ENCODE results near the gene CMTM2. TPM values are rescaled to one million over a fixed set of nuclear protein-coding genes. Genes with fewer than 3 reads are reported as not detected.
"Not testable (repeated sequence)": the region's sequence is repeated elsewhere in the genome, so short reads cannot be mapped to it uniquely, and the experiment has no call there.

CMTM2 gene
- total and polyA plus RNA-seq, 9 donors = 0.25 to 0.68 (median 0.44) TPM

DNA sequence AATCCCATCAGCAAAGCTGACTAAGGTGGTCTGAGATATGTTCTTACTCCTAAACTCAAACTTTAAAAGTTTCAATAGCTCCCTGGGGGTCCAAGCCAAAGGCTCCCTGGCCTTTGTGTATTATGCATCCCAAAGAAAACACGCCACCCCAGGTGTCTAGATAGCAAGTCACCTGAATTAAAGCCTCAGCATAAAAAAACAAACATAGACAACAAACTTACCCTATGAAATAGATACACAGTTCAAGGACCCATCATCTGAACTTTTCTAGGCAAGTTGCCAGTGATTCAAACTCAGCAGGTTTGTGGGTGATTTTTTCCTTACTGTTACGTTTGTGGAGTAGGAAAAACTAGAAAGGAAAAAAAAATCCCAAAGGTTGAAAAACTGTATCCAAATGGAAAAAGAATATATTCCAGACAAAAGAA lies 37.8 kb downstream of the CMTM2 start:
- Histone ChIP-seq H3K36me3 (ENCODE audit: control insufficient read depth, insufficient read depth, low read length) (peaks cover 29% of the 10 kb centered on the region), H3K4me3 (ENCODE audit: low read length) (no peak overlapping the region), H3K4me1 (ENCODE audit: control insufficient read depth, insufficient read depth, low read length) (peaks cover 7% of the 10 kb centered on the region), H3K27me3 (ENCODE audit: control insufficient read depth, insufficient read depth, low read length) (no peaks in the 10 kb centered on the region), H3K9me3 (replicated peaks; ENCODE audit: control insufficient read depth, low read depth, low read length) (no peaks in the 10 kb centered on the region), H3K27ac (ENCODE audit: low read length) (no peak overlapping the region)
- WGBS (ENCODE audit: insufficient coverage) = 60% methylated on average over 1 of the region's 2 CpGs
- DNase-seq = no peak

DNA sequence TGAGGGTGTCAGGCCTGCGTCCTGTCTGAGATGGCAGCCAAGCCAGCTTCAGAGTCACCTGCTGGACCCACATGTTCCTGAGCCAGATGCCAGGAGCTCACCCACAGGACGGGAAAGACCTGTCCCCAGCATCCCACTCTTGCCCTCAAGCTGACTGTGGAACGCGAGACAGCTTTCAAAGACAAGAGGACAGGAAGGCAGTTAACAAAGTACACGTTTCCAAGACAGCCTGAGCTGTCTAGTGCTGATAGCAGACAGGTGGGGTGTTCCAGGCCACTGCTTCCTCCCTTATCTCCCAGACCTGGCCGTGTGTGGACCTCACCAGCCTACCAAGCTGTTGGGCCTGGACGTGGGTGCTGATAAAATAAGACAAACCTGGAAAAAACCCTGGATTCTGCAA lies 38.5 kb downstream of the CMTM2 start:
- peaks cover 7% of the 10 kb centered on the region for H3K4me1 ChIP-seq (ENCODE audit: control insufficient read depth, insufficient read depth, low read length)
- no peak overlapping the region for H3K27ac ChIP-seq (ENCODE audit: low read length)
- no peaks in the 10 kb centered on the region for H3K9me3 ChIP-seq (replicated peaks; ENCODE audit: control insufficient read depth, low read depth, low read length)
- no peak for DNase-seq
- no peaks in the 10 kb centered on the region for H3K27me3 ChIP-seq (ENCODE audit: control insufficient read depth, insufficient read depth, low read length)
- 85% methylated on average over 4 of the region's 7 CpGs for WGBS (ENCODE audit: insufficient coverage)
- no peak overlapping the region for H3K4me3 ChIP-seq (ENCODE audit: low read length)
- H3K36me3 ChIP-seq (ENCODE audit: control insufficient read depth, insufficient read depth, low read length) = peaks cover 25% of the 10 kb centered on the region

DNA sequence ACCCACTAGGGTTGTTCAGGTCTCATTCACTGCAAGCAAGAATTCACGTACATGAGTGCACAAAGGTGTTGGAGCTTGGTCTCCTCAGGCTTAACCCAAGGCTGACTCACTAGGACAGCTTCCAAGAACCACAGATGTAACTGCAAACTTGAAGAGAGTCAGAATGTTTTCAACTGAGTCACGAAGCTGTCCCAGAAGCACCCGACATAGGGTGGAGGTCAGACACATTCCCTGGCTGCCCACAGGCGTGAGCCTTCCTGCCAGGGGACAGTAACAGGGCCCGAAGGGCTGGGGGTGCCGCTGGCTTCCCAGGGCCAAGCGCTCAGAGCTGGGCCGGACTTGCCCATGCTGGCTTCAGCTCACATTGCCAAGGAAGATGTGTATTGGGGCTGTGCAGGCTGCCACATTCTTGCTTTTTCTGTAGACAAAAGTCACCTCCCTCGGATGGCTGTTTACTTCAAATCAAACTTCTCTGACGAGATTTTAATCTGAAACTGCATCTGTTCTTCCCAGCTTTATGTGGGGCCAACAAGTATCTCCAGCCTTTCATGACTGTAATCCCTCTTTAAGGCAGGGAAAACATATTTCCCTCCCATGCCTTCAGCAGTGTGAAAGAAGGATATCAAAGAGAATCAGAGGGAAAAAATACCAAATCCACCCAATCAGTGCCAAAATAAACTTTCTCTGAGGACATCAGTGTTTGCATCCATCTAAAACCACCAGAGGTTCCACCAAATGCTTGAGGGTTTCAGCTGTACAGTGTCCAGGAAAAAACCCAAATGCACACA lies 39.5 kb downstream of the CMTM2 start:
- 66% methylated on average over 5 of the region's 10 CpGs for WGBS (ENCODE audit: insufficient coverage)
- Histone ChIP-seq H3K9me3 (replicated peaks; ENCODE audit: control insufficient read depth, low read depth, low read length) (no peaks in the 10 kb centered on the region), H3K27me3 (ENCODE audit: control insufficient read depth, insufficient read depth, low read length) (no peaks in the 10 kb centered on the region), H3K27ac (ENCODE audit: low read length) (no peak overlapping the region), H3K4me3 (ENCODE audit: low read length) (no peak overlapping the region), H3K36me3 (ENCODE audit: control insufficient read depth, insufficient read depth, low read length) (peaks cover 15% of the 10 kb centered on the region), H3K4me1 (ENCODE audit: control insufficient read depth, insufficient read depth, low read length) (peaks cover 7% of the 10 kb centered on the region)
- no peak for DNase-seq

DNA sequence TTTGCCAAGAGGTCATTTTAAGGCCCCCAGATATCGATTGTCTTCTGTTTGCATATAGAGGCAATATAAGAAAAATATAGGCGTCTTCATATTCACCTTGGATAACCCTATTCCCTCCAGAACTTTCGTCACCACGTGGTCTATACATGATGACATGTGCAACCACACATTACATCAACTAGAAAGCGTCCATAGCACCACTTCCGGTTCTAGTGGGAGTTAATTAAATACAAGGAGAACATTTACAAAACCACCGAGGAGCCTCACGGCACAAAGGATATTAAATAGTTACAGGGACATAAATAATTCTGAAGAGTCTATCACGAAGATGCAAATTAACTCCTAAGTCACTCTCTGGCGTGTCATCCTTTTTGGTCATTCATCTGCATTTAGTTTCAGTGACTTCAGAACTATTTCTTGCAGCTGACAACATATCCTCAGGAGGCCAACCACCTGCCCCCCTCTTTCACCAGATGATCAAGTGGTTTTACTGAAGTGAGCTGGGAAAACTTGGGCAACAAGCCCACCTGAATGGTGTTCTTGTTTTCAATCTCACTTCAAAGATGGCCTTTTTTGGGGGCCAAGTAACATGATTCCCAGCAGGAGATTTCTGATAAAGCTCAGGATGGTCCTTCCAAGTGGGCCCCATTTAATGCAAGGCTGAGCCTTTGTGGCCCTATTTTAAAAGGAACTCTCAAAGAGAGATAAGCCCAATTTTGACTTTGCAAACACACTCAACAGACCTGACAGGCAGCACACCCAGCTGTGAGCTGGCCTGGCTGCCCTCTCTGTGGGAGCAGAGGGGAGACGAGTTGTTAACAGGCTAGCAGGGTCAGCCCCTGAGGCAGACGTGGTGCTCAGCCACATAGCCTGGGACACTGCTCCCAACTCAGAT lies 40.5 kb downstream of the CMTM2 start:
- Histone ChIP-seq H3K36me3 (ENCODE audit: control insufficient read depth, insufficient read depth, low read length) (peaks cover 9% of the 10 kb centered on the region), H3K27ac (ENCODE audit: low read length) (no peak overlapping the region), H3K4me1 (ENCODE audit: control insufficient read depth, insufficient read depth, low read length) (peaks cover 7% of the 10 kb centered on the region), H3K27me3 (ENCODE audit: control insufficient read depth, insufficient read depth, low read length) (no peaks in the 10 kb centered on the region), H3K9me3 (replicated peaks; ENCODE audit: control insufficient read depth, low read depth, low read length) (no peaks in the 10 kb centered on the region), H3K4me3 (ENCODE audit: low read length) (no peak overlapping the region)
- 57% methylated on average over 1 of the region's 12 CpGs for WGBS (ENCODE audit: insufficient coverage)
- peak; percentile 40 for DNase-seq

DNA sequence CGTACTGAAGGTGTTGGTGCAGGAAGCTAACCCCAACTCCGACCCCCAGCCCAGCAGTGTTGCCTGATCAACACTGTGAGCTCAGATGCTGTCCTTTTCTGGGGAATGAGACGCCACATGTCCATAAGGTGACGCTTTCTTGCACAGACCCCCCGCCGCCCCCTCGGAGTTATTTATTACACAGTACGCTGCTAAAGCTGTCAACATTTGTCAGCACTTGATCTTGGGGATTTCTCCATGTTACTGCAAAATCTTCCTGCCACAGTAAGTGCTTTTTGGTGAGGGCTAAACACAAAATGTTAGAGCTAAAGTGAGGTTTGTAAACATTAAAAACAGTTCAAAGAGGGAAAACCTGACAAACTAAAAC lies 41.1 kb downstream of the CMTM2 start:
- no peak for DNase-seq
- no peak overlapping the region for H3K4me3 ChIP-seq (ENCODE audit: low read length)
- no peak overlapping the region for H3K27ac ChIP-seq (ENCODE audit: low read length)
- peaks cover 7% of the 10 kb centered on the region for H3K4me1 ChIP-seq (ENCODE audit: control insufficient read depth, insufficient read depth, low read length)
- H3K36me3 ChIP-seq (ENCODE audit: control insufficient read depth, insufficient read depth, low read length) = peaks cover 9% of the 10 kb centered on the region
- no peaks in the 10 kb centered on the region for H3K9me3 ChIP-seq (replicated peaks; ENCODE audit: control insufficient read depth, low read depth, low read length)
- WGBS (ENCODE audit: insufficient coverage) = 48% methylated on average over 7 of the region's 8 CpGs
- H3K27me3 ChIP-seq (ENCODE audit: control insufficient read depth, insufficient read depth, low read length) = no peaks in the 10 kb centered on the region

DNA sequence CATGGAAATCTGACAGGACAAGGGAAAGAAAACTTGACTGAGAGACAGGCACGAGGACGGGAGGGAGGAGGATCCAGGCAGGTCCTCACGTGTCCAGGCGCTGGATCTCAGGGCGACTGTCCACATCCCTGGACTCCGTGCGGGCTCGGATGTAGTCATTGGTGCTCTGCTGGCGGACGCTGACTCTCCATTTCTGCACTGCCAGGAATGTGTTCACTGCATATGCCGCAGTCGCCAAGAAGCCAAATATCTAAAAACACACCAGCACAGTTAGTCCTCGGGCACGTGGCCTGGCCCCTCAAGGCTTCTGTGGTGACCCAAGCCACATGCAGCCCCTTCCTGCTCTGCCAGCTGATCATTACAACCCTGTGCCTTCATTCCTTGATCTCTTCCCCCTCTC lies 42.7 kb downstream of the CMTM2 start:
- no peak for DNase-seq
- Histone ChIP-seq H3K27ac (ENCODE audit: low read length) (no peak overlapping the region), H3K4me1 (ENCODE audit: control insufficient read depth, insufficient read depth, low read length) (peaks cover 7% of the 10 kb centered on the region), H3K27me3 (ENCODE audit: control insufficient read depth, insufficient read depth, low read length) (no peaks in the 10 kb centered on the region), H3K4me3 (ENCODE audit: low read length) (no peak overlapping the region), H3K9me3 (replicated peaks; ENCODE audit: control insufficient read depth, low read depth, low read length) (no peaks in the 10 kb centered on the region), H3K36me3 (ENCODE audit: control insufficient read depth, insufficient read depth, low read length) (peaks cover 9% of the 10 kb centered on the region)
- 89% methylated on average over 14 of the region's 14 CpGs for WGBS (ENCODE audit: insufficient coverage)

DNA sequence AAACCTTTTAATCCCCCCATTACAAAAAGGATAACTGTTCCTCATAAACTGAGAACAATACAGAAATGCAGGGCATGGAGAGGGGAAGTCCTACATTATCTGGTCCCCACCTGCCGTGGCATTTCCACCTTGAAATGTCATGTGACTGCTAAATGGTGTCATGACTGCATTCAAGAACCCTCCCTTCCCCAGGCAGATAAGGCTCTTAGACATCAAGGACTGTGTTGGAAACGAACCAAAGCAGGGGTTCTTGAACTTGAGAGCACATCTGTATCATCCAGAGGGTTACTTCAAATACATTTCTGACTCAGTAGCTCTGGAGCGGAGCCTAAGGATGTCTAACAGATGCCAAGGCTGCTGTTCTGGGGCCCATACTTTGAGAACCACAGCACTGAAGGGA lies 43.6 kb downstream of the CMTM2 start:
- no peak overlapping the region for H3K27ac ChIP-seq (ENCODE audit: low read length)
- H3K36me3 ChIP-seq (ENCODE audit: control insufficient read depth, insufficient read depth, low read length) = peaks cover 9% of the 10 kb centered on the region
- H3K4me3 ChIP-seq (ENCODE audit: low read length) = no peak overlapping the region
- no peaks in the 10 kb centered on the region for H3K9me3 ChIP-seq (replicated peaks; ENCODE audit: control insufficient read depth, low read depth, low read length)
- no peak for DNase-seq
- peaks cover 7% of the 10 kb centered on the region for H3K4me1 ChIP-seq (ENCODE audit: control insufficient read depth, insufficient read depth, low read length)
- H3K27me3 ChIP-seq (ENCODE audit: control insufficient read depth, insufficient read depth, low read length) = no peaks in the 10 kb centered on the region
- WGBS (ENCODE audit: insufficient coverage) = 63% methylated on average over 1 of the region's 3 CpGs

DNA sequence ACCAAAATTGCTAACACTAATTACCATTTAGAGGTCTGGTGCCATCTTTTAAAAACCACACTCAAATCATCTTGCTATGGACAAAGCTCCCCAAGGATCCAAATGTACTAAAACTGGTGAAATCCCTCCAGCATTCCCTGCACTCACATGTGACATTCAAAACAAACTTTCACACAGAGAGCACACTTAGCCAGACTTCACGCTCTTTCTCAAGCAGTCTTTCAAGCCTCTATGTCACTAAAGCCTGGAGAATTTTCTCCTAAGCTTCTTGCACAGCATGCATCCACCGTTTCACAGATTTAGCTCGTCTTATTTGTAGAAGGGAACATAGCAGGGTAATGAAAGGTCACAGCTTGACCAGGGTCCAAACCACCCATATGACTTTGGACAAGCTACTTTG lies 44.5 kb downstream of the CMTM2 start:
- no CpG with 5 or more reads among the region's 3 CpGs for WGBS (ENCODE audit: insufficient coverage)
- H3K4me3 ChIP-seq (ENCODE audit: low read length) = no peak overlapping the region
- no peak overlapping the region for H3K27ac ChIP-seq (ENCODE audit: low read length)
- peaks cover 9% of the 10 kb centered on the region for H3K36me3 ChIP-seq (ENCODE audit: control insufficient read depth, insufficient read depth, low read length)
- peaks cover 7% of the 10 kb centered on the region for H3K4me1 ChIP-seq (ENCODE audit: control insufficient read depth, insufficient read depth, low read length)
- H3K27me3 ChIP-seq (ENCODE audit: control insufficient read depth, insufficient read depth, low read length) = no peaks in the 10 kb centered on the region
- no peaks in the 10 kb centered on the region for H3K9me3 ChIP-seq (replicated peaks; ENCODE audit: control insufficient read depth, low read depth, low read length)
- DNase-seq = no peak

DNA sequence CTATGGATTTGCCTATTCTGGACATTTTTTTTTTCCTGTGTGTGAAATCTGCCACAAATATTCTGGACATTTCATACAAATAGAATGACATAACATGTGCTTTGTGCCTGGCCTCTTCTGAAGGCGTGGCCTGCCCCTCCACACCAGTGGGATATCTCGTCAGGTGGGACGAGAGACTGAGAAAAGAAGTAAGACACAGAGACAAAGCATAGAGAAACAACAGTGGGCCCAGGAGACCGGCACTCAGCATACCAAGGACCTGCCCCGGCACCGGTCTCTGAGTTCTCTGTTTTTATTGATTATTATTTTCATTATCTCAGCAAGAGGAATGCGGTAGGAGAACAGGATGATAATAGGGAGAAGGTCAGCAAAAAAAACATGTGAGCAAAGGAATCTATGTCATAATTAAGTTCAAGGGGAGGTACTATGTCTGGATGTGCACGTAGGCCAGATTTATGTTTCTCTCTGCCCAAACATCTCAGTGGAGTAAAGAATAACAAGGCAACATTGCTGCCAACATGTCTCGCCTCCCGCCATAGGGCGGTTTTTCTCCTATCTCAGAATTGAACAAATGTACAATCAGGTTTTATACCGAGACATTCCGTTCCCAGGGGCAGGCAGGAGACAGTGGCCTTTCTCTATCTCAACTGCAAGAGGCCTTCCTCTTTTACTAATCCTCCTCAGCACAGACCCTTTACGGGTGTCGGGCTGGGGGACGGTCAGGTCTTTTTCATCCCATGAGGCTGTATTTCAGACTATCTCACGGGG lies 48.5 kb downstream of the CMTM2 start:
- not testable (repeated sequence) for H3K4me3 ChIP-seq (ENCODE audit: low read length); H3K4me1 ChIP-seq (ENCODE audit: control insufficient read depth, insufficient read depth, low read length); H3K9me3 ChIP-seq (replicated peaks; ENCODE audit: control insufficient read depth, low read depth, low read length); H3K27ac ChIP-seq (ENCODE audit: low read length); H3K36me3 ChIP-seq (ENCODE audit: control insufficient read depth, insufficient read depth, low read length); DNase-seq; H3K27me3 ChIP-seq (ENCODE audit: control insufficient read depth, insufficient read depth, low read length)
- 83% methylated on average over 8 of the region's 17 CpGs for WGBS (ENCODE audit: insufficient coverage)

DNA sequence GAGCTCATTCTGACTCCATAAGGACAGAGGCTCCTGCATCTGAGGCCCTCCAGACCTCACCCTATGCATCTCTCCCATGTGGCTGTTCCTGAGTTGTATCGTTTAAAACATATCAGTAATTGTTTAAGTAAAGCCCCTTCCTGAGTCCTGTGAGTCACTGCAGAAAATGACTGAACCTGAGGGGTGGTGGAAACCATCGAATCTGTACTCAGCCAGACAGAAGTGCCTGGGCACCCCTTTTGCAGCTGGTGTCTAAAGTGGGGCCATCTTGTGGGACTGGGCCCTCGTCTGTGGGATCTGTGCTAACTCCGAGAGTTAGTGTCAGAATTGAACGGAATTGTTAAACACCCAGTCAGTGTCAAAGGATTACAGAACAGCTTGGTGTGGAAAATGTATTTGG lies 50.6 kb downstream of the CMTM2 start:
- H3K4me3 ChIP-seq (ENCODE audit: low read length) = no peak overlapping the region
- no peaks in the 10 kb centered on the region for H3K9me3 ChIP-seq (replicated peaks; ENCODE audit: control insufficient read depth, low read depth, low read length)
- H3K4me1 ChIP-seq (ENCODE audit: control insufficient read depth, insufficient read depth, low read length) = no peaks in the 10 kb centered on the region
- no peaks in the 10 kb centered on the region for H3K36me3 ChIP-seq (ENCODE audit: control insufficient read depth, insufficient read depth, low read length)
- DNase-seq = no peak
- WGBS (ENCODE audit: insufficient coverage) = 94% methylated on average over 2 of the region's 5 CpGs
- H3K27ac ChIP-seq (ENCODE audit: low read length) = no peak overlapping the region
- no peaks in the 10 kb centered on the region for H3K27me3 ChIP-seq (ENCODE audit: control insufficient read depth, insufficient read depth, low read length)
